Measurements from ENCODE around the gene ZDHHC4.

GRCh38 chr7:6604458-6604857 is 27.2 kb downstream of the ZDHHC4 start:
- TF ChIP-seq EZH2 (IDR thresholded peaks at IDR 0.05), result no peak
- no peak for TF ChIP-seq POLR2AphosphoS5 (IDR thresholded peaks at IDR 0.05; ENCODE audit: borderline replicate concordance, low read depth, low read length)

All from SK-N-MC (cell line).